ENCODE measurements around the gene DOCK4.

The DOCK4 gene

DNA sequence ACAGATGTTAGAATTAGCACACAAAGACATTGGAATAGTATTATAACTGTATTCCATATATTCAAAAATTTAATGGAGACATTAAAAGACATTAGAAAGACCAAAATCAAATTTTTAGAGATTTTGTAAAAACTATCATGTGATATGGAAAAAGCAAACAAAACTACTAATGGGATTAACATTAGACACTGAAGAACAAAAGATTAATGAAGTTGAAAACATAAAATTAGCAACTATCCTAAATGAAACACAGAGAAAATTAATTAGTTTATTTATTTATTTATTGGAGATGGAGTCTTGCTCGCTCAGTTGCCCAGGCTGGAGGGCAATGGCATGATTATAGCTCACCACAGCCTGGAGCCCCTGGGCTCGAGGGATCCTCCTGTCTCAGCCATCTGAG lies 158.8 kb downstream of the DOCK4 start:
- no peak for DNase-seq

- DNase-seq, result no peak
Measured at GRCh38 chr7:112045222-112045621, 161.0 kb downstream of the DOCK4 start.

- no peak for DNase-seq
Measured at GRCh38 chr7:112042631-112043030, 163.6 kb downstream of the DOCK4 start.

GRCh38 chr7:112038353-112038752 lies 167.8 kb downstream of the DOCK4 start:
- no peak for DNase-seq

DNA sequence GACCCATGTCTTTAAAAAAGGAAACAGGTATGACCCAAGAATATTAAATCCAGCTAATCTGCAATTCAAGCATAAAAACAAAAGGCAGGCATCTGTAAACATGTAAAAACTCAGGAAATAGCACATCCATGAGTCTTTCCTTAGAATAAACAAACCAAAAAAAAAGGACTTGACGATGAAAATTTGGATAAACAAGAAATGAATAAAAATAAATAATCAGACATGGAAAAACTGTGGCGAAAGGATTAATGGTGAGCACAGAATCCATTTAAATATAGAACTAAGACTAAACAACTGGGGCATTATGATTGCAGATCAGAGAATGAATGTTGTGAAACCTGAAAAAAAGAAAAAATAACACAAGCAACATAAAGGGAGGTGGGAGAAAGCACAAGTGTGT lies 170.1 kb downstream of the DOCK4 start:
- DNase-seq, result peak in 1 of 2 experiments; percentile 14

- DNase-seq, result no peak
Measured at GRCh38 chr7:112031689-112032088, 174.5 kb downstream of the DOCK4 start.

DNA sequence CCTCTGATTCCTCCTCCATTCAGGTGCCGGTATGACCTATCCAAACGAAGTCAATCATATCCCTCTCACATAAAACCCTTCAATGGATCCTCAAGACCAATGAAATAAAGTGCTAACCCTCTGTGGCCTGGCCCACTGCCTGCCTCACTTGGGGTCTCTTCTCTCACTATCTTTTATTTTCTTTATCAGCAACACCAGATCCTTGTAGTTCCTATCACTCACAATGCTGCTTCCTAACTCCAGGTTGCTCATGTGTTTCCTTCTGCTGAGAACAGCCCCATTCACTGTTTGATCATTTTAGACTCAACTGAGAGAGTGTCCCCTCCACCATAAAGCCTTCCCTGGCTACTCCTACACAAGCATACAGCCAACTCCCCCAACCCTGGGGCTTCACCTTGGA lies 180.6 kb downstream of the DOCK4 start:
- DNase-seq, result no peak

DNA sequence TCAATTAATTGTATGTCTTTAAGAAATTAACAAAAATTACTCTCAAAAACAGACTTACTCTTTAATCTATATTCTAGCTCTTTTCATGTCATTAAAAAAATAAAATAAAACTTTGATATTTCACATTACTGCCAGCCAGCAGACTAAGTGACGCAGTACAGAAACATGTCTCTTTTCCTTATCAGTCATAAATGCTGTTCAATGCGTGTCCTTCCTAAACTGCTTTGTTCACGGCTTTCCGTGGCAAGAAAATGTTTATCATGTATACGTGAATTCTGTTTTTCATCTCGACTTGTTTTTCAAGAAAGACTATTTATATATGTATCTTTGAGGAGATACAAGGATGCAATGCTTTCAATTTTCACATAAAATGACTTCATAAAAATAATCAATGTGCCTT lies 182.4 kb downstream of the DOCK4 start:
- no peak for DNase-seq

- no peak for DNase-seq
Measured at GRCh38 chr7:112023282-112023681, 182.9 kb downstream of the DOCK4 start.

DNA sequence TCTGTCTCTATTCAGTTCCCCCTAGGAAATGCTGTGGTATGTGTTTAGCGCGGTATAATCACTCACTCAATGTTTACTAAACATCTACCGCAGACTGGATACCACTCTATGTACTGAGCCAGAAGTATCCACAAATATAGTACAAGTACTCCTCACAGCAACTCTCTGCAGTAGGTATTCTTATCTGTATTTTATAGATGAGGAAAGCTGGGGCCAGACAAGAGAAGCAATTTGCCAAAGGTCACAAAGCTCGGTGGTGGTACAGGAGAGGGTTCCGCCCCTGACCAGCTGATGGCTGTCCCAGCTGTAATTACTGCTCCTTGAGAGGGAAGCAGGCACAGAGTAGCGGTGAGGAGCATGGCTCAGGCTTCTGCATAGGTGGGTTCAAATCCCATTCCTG lies 184.1 kb downstream of the DOCK4 start:
- no peak for DNase-seq

GRCh38 chr7:112021379-112022044 lies 184.7 kb downstream of the DOCK4 start:
- DNase-seq, result no peak

DNA sequence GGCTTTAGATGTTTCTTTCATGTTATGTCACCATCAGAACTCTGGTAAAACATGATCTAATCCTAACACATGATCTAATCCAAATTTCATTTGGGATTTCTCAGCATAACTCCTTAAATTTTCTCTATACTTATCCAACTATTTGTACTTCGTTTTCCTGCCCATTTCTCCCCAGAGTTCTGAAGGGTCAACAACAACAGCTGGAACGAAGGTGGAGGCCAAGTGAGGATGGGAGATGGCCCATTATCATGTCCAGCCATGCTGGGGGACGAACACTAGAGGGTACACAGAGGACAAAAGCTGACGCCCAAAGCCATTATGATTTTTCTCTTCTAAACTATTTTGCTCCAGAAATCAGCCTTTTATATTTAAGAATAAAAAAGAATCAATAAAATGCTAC lies 185.4 kb downstream of the DOCK4 start:
- DNase-seq, result no peak

- DNase-seq, result no peak
Measured at GRCh38 chr7:112019932-112020331, 186.3 kb downstream of the DOCK4 start.

DNA sequence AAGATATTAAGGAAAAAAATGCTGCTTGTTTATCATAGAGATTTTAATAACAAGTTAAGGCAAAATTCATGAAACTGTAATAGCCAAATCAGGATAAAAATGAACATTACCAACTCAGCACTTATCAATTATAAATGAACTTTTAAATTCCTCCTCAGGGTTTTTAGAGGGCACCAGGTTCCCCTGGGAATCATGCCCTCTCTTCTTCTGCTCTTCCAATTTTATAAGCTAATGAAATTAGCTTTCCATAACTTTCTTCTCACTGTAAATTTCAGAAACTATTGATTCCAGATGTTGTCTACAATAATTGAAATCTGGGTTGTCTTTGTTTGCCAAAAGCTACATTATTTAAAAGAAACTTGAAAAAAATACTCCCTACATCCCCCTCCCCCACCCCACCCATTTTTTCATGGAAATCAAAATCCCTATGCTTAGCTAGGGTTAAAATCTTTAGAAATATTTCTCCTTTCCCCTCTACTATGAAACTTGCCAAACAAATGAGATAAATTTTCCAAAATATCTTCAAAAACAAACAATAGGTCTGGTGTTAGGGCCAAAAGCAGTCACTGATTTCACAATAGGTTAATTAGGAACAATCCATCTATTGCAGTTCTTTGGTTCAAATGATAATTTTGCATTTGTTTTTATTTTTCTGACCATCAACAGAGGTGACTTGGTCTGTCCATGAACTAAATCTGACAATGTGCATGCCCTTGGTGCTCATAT lies 187.7 kb downstream of the DOCK4 start:
- DNase-seq, result no peak

- no peak for DNase-seq
Measured at GRCh38 chr7:112015146-112015545, 191.1 kb downstream of the DOCK4 start.

DNA sequence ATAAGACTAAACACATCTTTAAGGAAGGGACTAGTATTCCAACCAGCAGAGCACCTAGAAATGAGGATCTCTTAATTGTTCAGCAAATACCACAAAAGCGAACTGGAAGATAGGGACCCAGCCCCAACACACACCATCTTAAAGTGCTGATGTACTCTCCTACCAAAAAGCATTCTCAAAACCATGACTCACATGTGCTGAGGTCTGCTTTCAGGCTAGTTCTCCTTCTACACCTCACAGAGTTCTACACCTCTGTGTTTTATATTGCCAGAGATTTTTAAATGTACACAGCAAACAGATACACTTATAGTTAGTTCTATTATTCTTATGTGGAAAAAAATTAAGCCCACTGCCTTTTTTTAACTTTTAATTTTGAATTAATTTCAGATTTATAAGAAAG lies 191.9 kb downstream of the DOCK4 start:
- DNase-seq, result no peak

- no peak for DNase-seq
Measured at GRCh38 chr7:112013274-112013673, 192.9 kb downstream of the DOCK4 start.

- no peak for DNase-seq
Measured at GRCh38 chr7:112012242-112012641, 194.0 kb downstream of the DOCK4 start.

GRCh38 chr7:112010994-112011393 lies 195.2 kb downstream of the DOCK4 start:
- DNase-seq, result no peak

DNA sequence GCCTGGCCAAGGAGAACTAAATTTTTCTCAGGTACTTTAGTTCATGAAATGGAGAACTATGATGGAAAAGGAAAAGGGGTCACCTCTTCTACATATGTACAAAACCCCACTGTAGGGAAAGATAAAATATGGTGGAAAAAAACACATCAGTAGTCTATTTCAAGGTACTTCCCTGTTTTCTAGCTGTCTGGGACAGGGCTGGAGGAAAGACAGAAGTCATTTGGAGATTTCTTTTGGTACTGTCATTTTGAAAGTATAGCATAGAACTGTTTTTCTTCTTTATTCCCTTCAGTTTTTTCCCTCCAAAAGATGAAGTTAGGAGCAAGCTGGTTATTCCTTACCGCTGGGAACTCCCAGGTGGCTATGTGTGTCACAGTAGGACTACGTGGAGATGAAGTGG lies 196.1 kb downstream of the DOCK4 start:
- no peak for DNase-seq

DNA sequence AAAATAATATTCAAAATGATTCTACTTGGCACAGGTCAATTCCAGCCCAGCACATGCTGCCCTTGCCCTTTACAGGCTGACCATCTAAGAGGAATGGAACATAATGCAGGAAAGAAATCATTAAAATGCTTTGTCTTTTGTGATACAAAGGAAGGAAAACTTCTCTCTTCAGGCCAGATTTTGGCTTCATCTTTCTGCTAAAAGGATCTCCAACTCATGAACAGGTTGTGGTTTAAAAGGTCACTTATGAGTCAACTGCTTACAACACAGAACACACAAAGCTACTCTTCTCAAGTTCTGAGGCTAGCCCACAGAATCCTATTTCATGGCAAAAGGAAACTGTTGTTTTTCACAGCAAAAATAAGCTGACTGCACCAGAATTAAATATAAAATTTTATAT lies 197.1 kb downstream of the DOCK4 start:
- DNase-seq, result peak; percentile 22 to 59

GRCh38 chr7:112007185-112007584 lies 199.0 kb downstream of the DOCK4 start:
- no peak for DNase-seq

DNA sequence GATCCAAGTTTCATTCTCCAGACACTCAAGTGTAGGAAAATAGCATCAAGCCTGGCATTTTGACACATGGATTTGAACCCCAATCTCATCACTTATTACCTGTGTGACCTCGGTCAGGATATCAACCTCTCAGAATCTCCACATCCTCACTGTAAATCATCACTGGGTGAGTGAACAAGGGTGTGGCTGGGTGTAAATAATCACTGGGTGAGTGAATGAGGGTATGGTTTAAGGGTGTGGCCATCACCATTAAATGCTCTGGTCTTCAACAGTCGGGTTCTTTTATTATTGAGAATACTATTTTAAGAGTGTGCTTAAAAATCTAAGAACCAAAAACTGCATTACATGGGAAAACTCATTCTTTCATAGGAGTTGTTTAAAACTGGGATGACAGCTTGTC lies 200.1 kb downstream of the DOCK4 start:
- DNase-seq, result no peak

DNA sequence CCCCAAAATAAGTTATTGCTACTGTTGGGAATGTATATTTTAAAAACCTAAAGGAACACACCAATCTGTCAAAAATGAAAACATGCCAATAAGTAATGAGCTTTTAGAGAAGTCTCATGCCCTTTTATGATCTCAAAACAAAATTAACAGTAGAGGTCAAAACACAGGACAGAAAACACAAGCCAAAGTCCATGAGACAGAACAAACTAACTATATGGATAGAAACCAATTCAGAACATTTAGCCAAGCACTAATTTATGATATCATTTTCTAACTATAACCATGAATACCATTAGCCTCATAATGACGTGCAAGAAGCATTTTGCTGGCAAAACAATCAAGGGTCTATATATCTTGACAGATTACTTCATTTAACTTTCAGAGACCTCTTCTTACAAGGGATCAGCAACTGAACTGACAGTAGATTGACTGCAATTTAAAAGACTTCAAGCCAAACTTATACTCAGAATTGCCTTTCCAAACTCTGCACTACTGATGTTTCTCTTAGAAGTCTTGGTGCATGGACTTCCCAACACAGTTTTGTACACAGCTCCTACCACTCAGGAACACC lies 200.9 kb downstream of the DOCK4 start:
- DNase-seq, result no peak
